HL-60 (cell line): ENCODE measurements around the gene IFFO2.

Experiments used
- DNase-seq, 2 experiments: peaks; one replicate each; pipeline ENCODE4 v3.0.0-alpha.2; 2010 to 2020; ENCODE audit warnings: low read depth in 1 of 2, low spot score in 1 of 2
- H3K27ac ChIP-seq: fragments of 250-450 bp; sonication (Bioruptor Pico); replicated peaks from 2 replicates; pipeline ENCODE4 v1.5.1; 2020; ENCODE audit warnings: mild to moderate bottlenecking, moderate library complexity
- H3K27me3 ChIP-seq: fragments of 250-450 bp; sonication (Bioruptor Pico); 2 replicates; pipeline ENCODE4 v1.5.1; 2021; ENCODE audit warnings: mild to moderate bottlenecking, moderate library complexity; ENCODE audit not compliant: insufficient read depth, poor library complexity, severe bottlenecking
- H3K4me3 ChIP-seq: replicated peaks from 2 replicates; pipeline ENCODE4 v1.5.1; 2011; ENCODE audit warnings: mild to moderate bottlenecking, control low read depth, low read length; ENCODE audit not compliant: insufficient read depth
- CTCF ChIP-seq: IDR thresholded peaks from one replicate; pipeline ENCODE4 v1.5.1; 2011; ENCODE audit warnings: low read length, control low read depth, inconsistent platforms; ENCODE audit not compliant: insufficient read depth
- GABPA ChIP-seq: IDR thresholded peaks from 2 replicates; pipeline ENCODE4 v1.6.1; 2012; ENCODE audit warnings: low read depth
- POLR2AphosphoS5 ChIP-seq: IDR thresholded peaks from 2 replicates; pipeline ENCODE4 v1.6.1; 2012; ENCODE audit warnings: low read depth
- REST ChIP-seq: IDR thresholded peaks from 2 replicates; pipeline ENCODE4 v1.6.1; 2012; ENCODE audit warnings: low read depth; ENCODE audit not compliant: insufficient replicate concordance
- SPI1 ChIP-seq: IDR thresholded peaks from 2 replicates; pipeline ENCODE4 v1.6.1; 2012; ENCODE audit warnings: low read depth, mild to moderate bottlenecking, borderline replicate concordance

IFFO2 gene

DNA sequence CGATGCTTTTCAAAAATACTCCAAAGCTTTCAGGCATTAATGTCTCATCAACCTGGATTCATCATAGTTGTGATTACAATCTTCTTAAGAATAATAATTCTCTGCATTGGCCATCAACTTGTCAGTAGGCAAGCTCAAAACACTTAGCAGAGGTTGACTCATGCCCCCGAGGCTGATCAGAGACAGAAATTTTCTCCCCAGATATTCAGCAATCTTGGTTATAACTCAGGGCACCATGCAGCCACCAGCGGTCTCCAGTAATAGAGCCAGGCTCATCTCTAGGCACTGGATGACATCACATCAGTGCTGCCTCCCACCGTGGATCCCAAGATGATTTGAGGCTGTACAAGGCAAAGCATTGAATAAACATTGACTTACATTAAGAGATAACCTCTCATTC is 14.3 kb upstream of the IFFO2 start:
- no peak overlapping the region for H3K27ac ChIP-seq

DNA sequence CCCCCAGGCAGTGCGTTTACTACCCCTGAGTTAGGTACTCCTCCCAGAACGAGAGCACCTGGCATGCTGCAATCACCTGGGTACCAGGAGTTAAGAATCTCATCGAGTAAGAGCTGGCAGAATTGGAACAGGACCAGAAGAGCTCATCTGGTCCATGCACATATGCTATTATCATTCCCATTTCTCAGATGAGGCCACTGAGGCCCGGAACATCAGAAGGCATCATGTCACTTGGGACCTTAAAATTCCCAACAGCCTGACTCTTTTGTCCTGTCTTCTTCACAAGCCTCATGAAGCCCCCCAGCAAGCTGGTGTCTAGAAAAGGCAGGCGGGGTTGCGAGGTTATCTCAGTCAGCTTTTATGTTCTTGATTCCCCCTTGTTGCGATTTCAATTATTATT is 13.9 kb upstream of the IFFO2 start:
- TF ChIP-seq REST: no peak
- TF ChIP-seq SPI1: no peak
- TF ChIP-seq POLR2AphosphoS5: no peak
- TF ChIP-seq CTCF: no peak
- no peak for TF ChIP-seq GABPA
- no peak for DNase-seq
- Histone ChIP-seq H3K4me3 (no peak overlapping the region), H3K27ac (no peak overlapping the region), H3K27me3 (peaks cover 5% of the 10 kb centered on the region)

More for the DNA sequence above, 14.3 kb upstream of the IFFO2 start:
- Histone ChIP-seq H3K27me3 (peaks cover 5% of the 10 kb centered on the region), H3K4me3 (no peak overlapping the region)
- TF ChIP-seq CTCF (no peak), POLR2AphosphoS5 (no peak), GABPA (no peak), REST (no peak), SPI1 (no peak)
- DNase-seq: no peak

- DNase-seq: no peak
- H3K27ac ChIP-seq: no peak overlapping the region
- TF ChIP-seq SPI1: no peak
- no peak for TF ChIP-seq CTCF
- no peak for TF ChIP-seq GABPA
- TF ChIP-seq REST: no peak
- H3K4me3 ChIP-seq: no peak overlapping the region
- peaks cover 14% of the 10 kb centered on the region for H3K27me3 ChIP-seq
Measured at GRCh38 chr1:18967066-18967690, 10.7 kb upstream of the IFFO2 start.
